Measurements from ENCODE around the gene TRIM25.

GRCh38 chr17:56902348-56902747 is 11.5 kb downstream of the TRIM25 start:
- no peak for TF ChIP-seq CTCF (IDR thresholded peaks at IDR 0.05)
- TF ChIP-seq POLR2A (IDR thresholded peaks at IDR 0.05) = no peak
- no peak for TF ChIP-seq POLR2AphosphoS5 (IDR thresholded peaks at IDR 0.05; ENCODE audit: insufficient read depth in 1 of 2, low read depth in 1 of 2)

Measured in vagina (tissue), 2 donors.